GM19240 (cell line): ENCODE data around the gene CORIN.

Experiments
- DNase-seq: peaks from one replicate; pipeline ENCODE4 v3.0.0; 2011; ENCODE audit warnings: low spot score; ENCODE audit not compliant: insufficient read length

The CORIN gene

GRCh38 chr4:47690611-47691010, 147.3 kb downstream of the CORIN start:
- no peak for DNase-seq

GRCh38 chr4:47686294-47686872, 151.5 kb downstream of the CORIN start:
- DNase-seq = no peak

- no peak for DNase-seq
Measured at GRCh38 chr4:47675806-47676205, 162.1 kb downstream of the CORIN start.

GRCh38 chr4:47674144-47674543, 163.7 kb downstream of the CORIN start:
- no peak for DNase-seq

- DNase-seq = no peak
Measured at GRCh38 chr4:47672696-47673095, 165.2 kb downstream of the CORIN start.

- no peak for DNase-seq
Measured at GRCh38 chr4:47669946-47670345, 167.9 kb downstream of the CORIN start.

- no peak for DNase-seq
Measured at GRCh38 chr4:47668810-47669408, 169.0 kb downstream of the CORIN start.

GRCh38 chr4:47668256-47668655, 169.6 kb downstream of the CORIN start:
- DNase-seq = no peak

GRCh38 chr4:47667552-47667951, 170.3 kb downstream of the CORIN start:
- DNase-seq = no peak

GRCh38 chr4:47664051-47664826, 173.6 kb downstream of the CORIN start:
- no peak for DNase-seq

- DNase-seq = no peak
Measured at GRCh38 chr4:47662975-47663374, 174.9 kb downstream of the CORIN start.

GRCh38 chr4:47661741-47662140, 176.1 kb downstream of the CORIN start:
- no peak for DNase-seq

- DNase-seq = no peak
Measured at GRCh38 chr4:47659342-47659741, 178.5 kb downstream of the CORIN start.

- DNase-seq = no peak
Measured at GRCh38 chr4:47654972-47655693, 182.7 kb downstream of the CORIN start.

- DNase-seq = no peak
Measured at GRCh38 chr4:47652092-47652491, 185.8 kb downstream of the CORIN start.

GRCh38 chr4:47651231-47651630, 186.6 kb downstream of the CORIN start:
- no peak for DNase-seq

GRCh38 chr4:47650584-47651130, 187.2 kb downstream of the CORIN start:
- no peak for DNase-seq

- DNase-seq = no peak
Measured at GRCh38 chr4:47647544-47647943, 190.3 kb downstream of the CORIN start.

- no peak for DNase-seq
Measured at GRCh38 chr4:47647029-47647428, 190.8 kb downstream of the CORIN start.

- no peak for DNase-seq
Measured at GRCh38 chr4:47646372-47646771, 191.5 kb downstream of the CORIN start.

- DNase-seq = no peak
Measured at GRCh38 chr4:47643845-47644244, 194.0 kb downstream of the CORIN start.
